ENCODE measurements around the gene FARS2. TPM values are rescaled to one million over a fixed set of nuclear protein-coding genes. Genes with fewer than 3 reads are reported as not detected.

Gene FARS2
- total RNA-seq, 1 donor from 2014 or later, result 11.8 TPM

GRCh38 chr6:5677219-5678000 lies 416.1 kb downstream of the FARS2 start:
- DNase-seq (ENCODE audit: low spot score), result no peak
- Mint-ChIP-seq H3K27me3 (ENCODE audit: low read depth) (no peaks in the 10 kb centered on the region), H3K36me3 (ENCODE audit: low read depth) (no peaks in the 10 kb centered on the region), H3K4me3 (ENCODE audit: unreplicated experiment) (no peak overlapping the region), H3K4me1 (ENCODE audit: low read depth) (peaks cover 27% of the 10 kb centered on the region), H3K9me3 (ENCODE audit: low read depth) (no peaks in the 10 kb centered on the region), H3K27ac (ENCODE audit: unreplicated experiment) (no peak overlapping the region)
- no peak for TF ChIP-seq CTCF (IDR thresholded peaks at IDR 0.05)

- no peak for DNase-seq (ENCODE audit: low spot score)
- Mint-ChIP-seq H3K4me3 (ENCODE audit: unreplicated experiment) (no peak overlapping the region), H3K36me3 (ENCODE audit: low read depth) (no peaks in the 10 kb centered on the region), H3K27ac (ENCODE audit: unreplicated experiment) (no peak overlapping the region), H3K27me3 (ENCODE audit: low read depth) (no peaks in the 10 kb centered on the region), H3K9me3 (ENCODE audit: low read depth) (no peaks in the 10 kb centered on the region), H3K4me1 (ENCODE audit: low read depth) (peaks cover 14% of the 10 kb centered on the region)
- TF ChIP-seq CTCF (IDR thresholded peaks at IDR 0.05), result no peak
These were observed 418.0 kb downstream of the FARS2 start for GRCh38 chr6:5679270-5679669.

- no peaks in the 10 kb centered on the region for H3K36me3 Mint-ChIP-seq (ENCODE audit: low read depth)
- H3K4me1 Mint-ChIP-seq (ENCODE audit: low read depth), result peaks cover 14% of the 10 kb centered on the region
- TF ChIP-seq CTCF (IDR thresholded peaks at IDR 0.05), result no peak
- no peak overlapping the region for H3K4me3 Mint-ChIP-seq (ENCODE audit: unreplicated experiment)
- H3K9me3 Mint-ChIP-seq (ENCODE audit: low read depth), result no peaks in the 10 kb centered on the region
- no peak overlapping the region for H3K27ac Mint-ChIP-seq (ENCODE audit: unreplicated experiment)
- no peak for DNase-seq (ENCODE audit: low spot score)
- no peaks in the 10 kb centered on the region for H3K27me3 Mint-ChIP-seq (ENCODE audit: low read depth)
These were observed 418.4 kb downstream of the FARS2 start for GRCh38 chr6:5679691-5680090.

GRCh38 chr6:5680095-5680494 lies 418.8 kb downstream of the FARS2 start:
- Mint-ChIP-seq H3K36me3 (ENCODE audit: low read depth) (no peaks in the 10 kb centered on the region), H3K4me1 (ENCODE audit: low read depth) (peaks cover 14% of the 10 kb centered on the region), H3K27ac (ENCODE audit: unreplicated experiment) (no peak overlapping the region), H3K27me3 (ENCODE audit: low read depth) (no peaks in the 10 kb centered on the region), H3K4me3 (ENCODE audit: unreplicated experiment) (no peak overlapping the region), H3K9me3 (ENCODE audit: low read depth) (no peaks in the 10 kb centered on the region)
- DNase-seq (ENCODE audit: low spot score), result no peak
- TF ChIP-seq CTCF (IDR thresholded peaks at IDR 0.05), result no peak

- no peak for TF ChIP-seq CTCF (IDR thresholded peaks at IDR 0.05)
- no peak overlapping the region for H3K27ac Mint-ChIP-seq (ENCODE audit: unreplicated experiment)
- peaks cover 14% of the 10 kb centered on the region for H3K4me1 Mint-ChIP-seq (ENCODE audit: low read depth)
- no peaks in the 10 kb centered on the region for H3K27me3 Mint-ChIP-seq (ENCODE audit: low read depth)
- H3K36me3 Mint-ChIP-seq (ENCODE audit: low read depth), result no peaks in the 10 kb centered on the region
- H3K4me3 Mint-ChIP-seq (ENCODE audit: unreplicated experiment), result no peak overlapping the region
- no peaks in the 10 kb centered on the region for H3K9me3 Mint-ChIP-seq (ENCODE audit: low read depth)
- DNase-seq (ENCODE audit: low spot score), result no peak
These were observed 420.2 kb downstream of the FARS2 start for GRCh38 chr6:5681480-5681879.

Measured in chondrocyte (in vitro differentiated cells).